H9 (cell line): Measurements from ENCODE around the gene INVS. TPM values are rescaled to one million over a fixed set of nuclear protein-coding genes. Genes with fewer than 3 reads are reported as not detected.

Experiments used
- DNase-seq: peaks from one replicate; pipeline ENCODE4 v3.0.0-alpha.2; 2017
- H2AFZ ChIP-seq: one replicate; pipeline ENCODE4 v1.6.1; 2013; ENCODE audit warnings: mild to moderate bottlenecking, low read length, control low read depth, moderate library complexity
- H2AK5ac ChIP-seq: 2 replicates; pipeline ENCODE4 v1.6.1; 2013; ENCODE audit warnings: low read length, control low read depth, mixed read lengths; ENCODE audit not compliant: insufficient read length
- H2BK120ac ChIP-seq: one replicate; pipeline ENCODE4 v1.6.1; 2013; ENCODE audit warnings: low read depth, mild to moderate bottlenecking, low read length, control low read depth, inconsistent platforms; ENCODE audit not compliant: poor library complexity, severe bottlenecking
- H2BK12ac ChIP-seq: 2 replicates; pipeline ENCODE4 v1.6.1; 2013; ENCODE audit warnings: low read length, control low read depth, mixed read lengths, low read depth; ENCODE audit not compliant: insufficient read length
- H2BK15ac ChIP-seq: 2 replicates; pipeline ENCODE4 v1.6.1; 2013; ENCODE audit warnings: low read depth, low read length, control low read depth
- H2BK20ac ChIP-seq: one replicate; pipeline ENCODE4 v1.6.1; 2013; ENCODE audit warnings: low read depth, mild to moderate bottlenecking, low read length, control low read depth, inconsistent platforms; ENCODE audit not compliant: poor library complexity, severe bottlenecking
- H2BK5ac ChIP-seq: 2 replicates; pipeline ENCODE4 v1.6.1; 2013; ENCODE audit warnings: low read length, control low read depth, mixed read lengths; ENCODE audit not compliant: insufficient read length
- H3K14ac ChIP-seq: 2 replicates; pipeline ENCODE4 v1.6.1; 2013; ENCODE audit warnings: low read length, control low read depth; ENCODE audit not compliant: insufficient read depth
- H3K18ac ChIP-seq: 2 replicates; pipeline ENCODE4 v1.6.1; 2013; ENCODE audit warnings: low read depth, mild to moderate bottlenecking, mixed read lengths, low read length, control low read depth; ENCODE audit not compliant: insufficient read length
- H3K23ac ChIP-seq: 2 replicates; pipeline ENCODE4 v1.6.1; 2013; ENCODE audit warnings: low read length, control low read depth, mixed read lengths, low read depth; ENCODE audit not compliant: insufficient read length
- H3K23me2 ChIP-seq: 2 replicates; pipeline ENCODE4 v1.6.1; 2013; ENCODE audit warnings: low read depth, mild to moderate bottlenecking, mixed read lengths, low read length, control low read depth; ENCODE audit not compliant: insufficient read length, poor library complexity, severe bottlenecking
- H3K27ac ChIP-seq: 2 replicates; pipeline ENCODE4 v1.5.1; 2013; ENCODE audit warnings: low read length, control low read depth, mixed read lengths, low read depth; ENCODE audit not compliant: insufficient read length
- H3K27me3 ChIP-seq: 2 replicates; pipeline ENCODE4 v1.6.1; 2013; ENCODE audit warnings: low read length, control low read depth, inconsistent platforms; ENCODE audit not compliant: insufficient read depth
- H3K4ac ChIP-seq: 2 replicates; pipeline ENCODE4 v1.6.1; 2013; ENCODE audit warnings: low read depth, mild to moderate bottlenecking, control low read depth, inconsistent platforms, low read length, moderate library complexity
- H3K4me1 ChIP-seq: 2 replicates; pipeline ENCODE4 v1.6.1; 2013; ENCODE audit warnings: low read length, control low read depth, inconsistent platforms; ENCODE audit not compliant: insufficient read depth
- H3K4me2 ChIP-seq: 2 replicates; pipeline ENCODE4 v1.6.1; 2013; ENCODE audit warnings: low read length, control low read depth, mixed read lengths; ENCODE audit not compliant: insufficient read length, insufficient read depth
- H3K56ac ChIP-seq: 2 replicates; pipeline ENCODE4 v1.6.1; 2013; ENCODE audit warnings: low read depth, mild to moderate bottlenecking, mixed read lengths, low read length, control low read depth; ENCODE audit not compliant: insufficient read length
- H3K79me1 ChIP-seq: 2 replicates; pipeline ENCODE4 v1.6.1; 2013; ENCODE audit warnings: low read depth, mild to moderate bottlenecking, moderate library complexity, low read length, control low read depth, inconsistent platforms; ENCODE audit not compliant: insufficient read depth, poor library complexity, severe bottlenecking
- H3K79me2 ChIP-seq: 2 replicates; pipeline ENCODE4 v1.6.1; 2013; ENCODE audit warnings: low read length, control low read depth, inconsistent platforms; ENCODE audit not compliant: insufficient read depth
- H3K9ac ChIP-seq: 2 replicates; pipeline ENCODE4 v1.6.1; 2013; ENCODE audit warnings: low read length, control low read depth, mixed read lengths; ENCODE audit not compliant: insufficient read length; ENCODE audit errors: extremely low read depth
- H3K9me3 ChIP-seq: one replicate; pipeline ENCODE4 v1.6.1; 2013; ENCODE audit warnings: low read depth, low read length, inconsistent platforms; ENCODE audit not compliant: control insufficient read depth
- H3T11ph ChIP-seq: one replicate; pipeline ENCODE4 v1.6.1; 2013; ENCODE audit warnings: mild to moderate bottlenecking, low read length, control low read depth, inconsistent platforms
- H4K20me1 ChIP-seq: one replicate; pipeline ENCODE4 v1.6.1; 2013; ENCODE audit not compliant: control insufficient read depth, insufficient read length, insufficient read depth
- H4K5ac ChIP-seq: 2 replicates; pipeline ENCODE4 v1.6.1; 2013; ENCODE audit warnings: low read depth, mild to moderate bottlenecking, mixed read lengths, low read length, control low read depth; ENCODE audit not compliant: insufficient read length
- H4K8ac ChIP-seq: replicated peaks from 2 replicates; pipeline ENCODE4 v1.6.1; 2013; ENCODE audit warnings: low read length, control low read depth, mixed read lengths, low read depth; ENCODE audit not compliant: insufficient read length
- H4K91ac ChIP-seq: 2 replicates; pipeline ENCODE4 v1.6.1; 2013; ENCODE audit warnings: low read depth, mild to moderate bottlenecking, moderate library complexity, mixed read lengths, low read length, control low read depth; ENCODE audit not compliant: insufficient read length
- H3K27ac Mint-ChIP-seq, 3 experiments: 2 replicates in 2 of 3; 3 replicates in 1 of 3; pipeline ENCODE4 v1.8.0; 2020 to 2021; ENCODE audit warnings: mixed read lengths in 3 of 3, mild to moderate bottlenecking in 1 of 3, moderate library complexity in 1 of 3
- H3K27me3 Mint-ChIP-seq: 2 replicates; pipeline ENCODE4 v1.8.0; 2021; ENCODE audit warnings: low read depth, mild to moderate bottlenecking, moderate library complexity, mixed read lengths
- H3K36me3 Mint-ChIP-seq, 3 experiments: 2 replicates in 2 of 3; 3 replicates in 1 of 3; pipeline ENCODE4 v1.8.0; 2020 to 2021; ENCODE audit warnings: low read depth in 3 of 3, mixed read lengths in 3 of 3; ENCODE audit not compliant: insufficient read depth in 1 of 3
- H3K4me1 Mint-ChIP-seq, 2 experiments: 2 replicates each; pipeline ENCODE4 v1.8.0; 2020; ENCODE audit warnings: mixed read lengths in 2 of 2
- H3K4me3 Mint-ChIP-seq, 2 experiments: 2 replicates in 1 of 2; 3 replicates in 1 of 2; pipeline ENCODE4 v1.8.0; 2020 to 2021; ENCODE audit warnings: mild to moderate bottlenecking in 2 of 2, mixed read lengths in 2 of 2, moderate library complexity in 1 of 2
- H3K9me3 Mint-ChIP-seq, 2 experiments: 2 replicates in 1 of 2; 3 replicates in 1 of 2; pipeline ENCODE4 v1.8.0; 2020; ENCODE audit warnings: mild to moderate bottlenecking in 2 of 2, mixed read lengths in 2 of 2, moderate library complexity in 1 of 2
- WGBS: extraction: QIAGEN DNeasy Blood & Tissue Kit; methylation state at CpG from one replicate; pipeline ENCODE4 v1.1.7; 2013; ENCODE audit warnings: missing lambda C conversion rate, low lambda C conversion rate, mixed read lengths; ENCODE audit not compliant: insufficient read length; ENCODE audit errors: extremely low coverage; 5-methylcytosine and 5-hydroxymethylcytosine counted together
- total RNA-seq: library from RNA; stranded (reverse); gene quantifications from 2 replicates; pipeline ENCODE4 v1.2.1, GENCODE V29; 2021
- TF ChIP-seq, protein P1 (sequence below): fragments of 200-600 bp; sonication (generic); conservative IDR thresholded peaks from 3 replicates; pipeline ENCODE4 v1.8.0; 2021; ENCODE audit warnings: antibody characterized with exemption, mild to moderate bottlenecking

INVS gene
- total RNA-seq, 1 experiment from 2014 or later = 7.5 TPM

DNA sequence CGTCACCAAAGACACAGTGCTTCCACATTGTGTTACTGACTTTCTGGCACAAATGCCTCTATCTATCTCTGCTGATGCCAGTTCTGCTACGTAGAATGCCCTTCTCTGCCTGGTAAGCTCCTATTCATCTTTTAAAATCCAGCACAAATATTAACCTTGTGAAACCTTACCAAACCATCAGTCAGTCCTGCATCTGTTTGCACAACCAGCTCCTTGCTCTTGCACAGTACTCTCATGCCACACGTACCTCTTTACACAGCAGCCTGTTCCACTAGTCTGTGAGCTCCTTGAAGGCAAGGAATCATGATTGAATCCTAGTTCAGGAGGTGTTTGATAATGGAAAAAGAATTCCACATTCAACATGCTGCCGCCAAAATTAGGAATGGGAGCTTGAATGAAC is 197.4 kb downstream of the INVS start:
- no peak overlapping the region for H4K8ac ChIP-seq
- no peak overlapping the region for H3K56ac ChIP-seq
- no peaks in the 10 kb centered on the region for H3K79me2 ChIP-seq
- no peak overlapping the region for H2BK120ac ChIP-seq
- no peak overlapping the region for H2BK15ac ChIP-seq
- no peak overlapping the region for H3K14ac ChIP-seq
- peaks cover 41 to 73% (median 53%) of the 10 kb centered on the region in 3 experiments; a peak in 6 of 7 replicates for H3K36me3 Mint-ChIP-seq
- no peaks in the 10 kb centered on the region for H3K23me2 ChIP-seq
- no peak overlapping the region for H3K23ac ChIP-seq
- H2BK20ac ChIP-seq = no peak overlapping the region
- no peaks in the 10 kb centered on the region for H3K9me3 Mint-ChIP-seq
- no peaks in the 10 kb centered on the region for H3K27me3 Mint-ChIP-seq
- H3T11ph ChIP-seq = no peak overlapping the region
- H3K4me1 Mint-ChIP-seq = peaks cover 0 to 6% of the 10 kb centered on the region in 2 experiments; a peak in 2 of 4 replicates
- no peaks in the 10 kb centered on the region for H3K4me1 ChIP-seq
- H3K4me3 Mint-ChIP-seq = no peak overlapping the region
- no peaks in the 10 kb centered on the region for H3K79me1 ChIP-seq
- no peak overlapping the region for H3K4ac ChIP-seq
- no peak overlapping the region for H3K9ac ChIP-seq
- H3K27ac ChIP-seq = no peak overlapping the region
- H3K9me3 ChIP-seq = no peaks in the 10 kb centered on the region
- no peaks in the 10 kb centered on the region for H4K20me1 ChIP-seq
- peak overlapping the region in 1 of 3 experiments; percentile 6; a peak in 1 of 7 replicates for H3K27ac Mint-ChIP-seq
- no peak overlapping the region for H4K91ac ChIP-seq
- H3K18ac ChIP-seq = no peak overlapping the region
- no peaks in the 10 kb centered on the region for H3K27me3 ChIP-seq
- H3K4me2 ChIP-seq = no peak overlapping the region
- H2AK5ac ChIP-seq = no peak overlapping the region
- H2BK12ac ChIP-seq = no peak overlapping the region
- H2AFZ ChIP-seq = no peak overlapping the region
- H4K5ac ChIP-seq = no peak overlapping the region
- DNase-seq = no peak
- WGBS = no CpG with 5 or more reads among the region's 4 CpGs
- no peak overlapping the region for H2BK5ac ChIP-seq
- TF ChIP-seq, protein P1, sequence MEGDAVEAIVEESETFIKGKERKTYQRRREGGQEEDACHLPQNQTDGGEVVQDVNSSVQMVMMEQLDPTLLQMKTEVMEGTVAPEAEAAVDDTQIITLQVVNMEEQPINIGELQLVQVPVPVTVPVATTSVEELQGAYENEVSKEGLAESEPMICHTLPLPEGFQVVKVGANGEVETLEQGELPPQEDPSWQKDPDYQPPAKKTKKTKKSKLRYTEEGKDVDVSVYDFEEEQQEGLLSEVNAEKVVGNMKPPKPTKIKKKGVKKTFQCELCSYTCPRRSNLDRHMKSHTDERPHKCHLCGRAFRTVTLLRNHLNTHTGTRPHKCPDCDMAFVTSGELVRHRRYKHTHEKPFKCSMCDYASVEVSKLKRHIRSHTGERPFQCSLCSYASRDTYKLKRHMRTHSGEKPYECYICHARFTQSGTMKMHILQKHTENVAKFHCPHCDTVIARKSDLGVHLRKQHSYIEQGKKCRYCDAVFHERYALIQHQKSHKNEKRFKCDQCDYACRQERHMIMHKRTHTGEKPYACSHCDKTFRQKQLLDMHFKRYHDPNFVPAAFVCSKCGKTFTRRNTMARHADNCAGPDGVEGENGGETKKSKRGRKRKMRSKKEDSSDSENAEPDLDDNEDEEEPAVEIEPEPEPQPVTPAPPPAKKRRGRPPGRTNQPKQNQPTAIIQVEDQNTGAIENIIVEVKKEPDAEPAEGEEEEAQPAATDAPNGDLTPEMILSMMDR = no peak
